GM21529 (cell line): Measurements from ENCODE around the gene ZNF653.

Experiments
- ATAC-seq: cut with Tn5 transposase; IDR thresholded peaks from one replicate; pipeline ENCODE4 v1.9.1; 2021; ENCODE audit not compliant: unreplicated experiment

ZNF653 gene, protein sequence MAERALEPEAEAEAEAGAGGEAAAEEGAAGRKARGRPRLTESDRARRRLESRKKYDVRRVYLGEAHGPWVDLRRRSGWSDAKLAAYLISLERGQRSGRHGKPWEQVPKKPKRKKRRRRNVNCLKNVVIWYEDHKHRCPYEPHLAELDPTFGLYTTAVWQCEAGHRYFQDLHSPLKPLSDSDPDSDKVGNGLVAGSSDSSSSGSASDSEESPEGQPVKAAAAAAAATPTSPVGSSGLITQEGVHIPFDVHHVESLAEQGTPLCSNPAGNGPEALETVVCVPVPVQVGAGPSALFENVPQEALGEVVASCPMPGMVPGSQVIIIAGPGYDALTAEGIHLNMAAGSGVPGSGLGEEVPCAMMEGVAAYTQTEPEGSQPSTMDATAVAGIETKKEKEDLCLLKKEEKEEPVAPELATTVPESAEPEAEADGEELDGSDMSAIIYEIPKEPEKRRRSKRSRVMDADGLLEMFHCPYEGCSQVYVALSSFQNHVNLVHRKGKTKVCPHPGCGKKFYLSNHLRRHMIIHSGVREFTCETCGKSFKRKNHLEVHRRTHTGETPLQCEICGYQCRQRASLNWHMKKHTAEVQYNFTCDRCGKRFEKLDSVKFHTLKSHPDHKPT

DNA sequence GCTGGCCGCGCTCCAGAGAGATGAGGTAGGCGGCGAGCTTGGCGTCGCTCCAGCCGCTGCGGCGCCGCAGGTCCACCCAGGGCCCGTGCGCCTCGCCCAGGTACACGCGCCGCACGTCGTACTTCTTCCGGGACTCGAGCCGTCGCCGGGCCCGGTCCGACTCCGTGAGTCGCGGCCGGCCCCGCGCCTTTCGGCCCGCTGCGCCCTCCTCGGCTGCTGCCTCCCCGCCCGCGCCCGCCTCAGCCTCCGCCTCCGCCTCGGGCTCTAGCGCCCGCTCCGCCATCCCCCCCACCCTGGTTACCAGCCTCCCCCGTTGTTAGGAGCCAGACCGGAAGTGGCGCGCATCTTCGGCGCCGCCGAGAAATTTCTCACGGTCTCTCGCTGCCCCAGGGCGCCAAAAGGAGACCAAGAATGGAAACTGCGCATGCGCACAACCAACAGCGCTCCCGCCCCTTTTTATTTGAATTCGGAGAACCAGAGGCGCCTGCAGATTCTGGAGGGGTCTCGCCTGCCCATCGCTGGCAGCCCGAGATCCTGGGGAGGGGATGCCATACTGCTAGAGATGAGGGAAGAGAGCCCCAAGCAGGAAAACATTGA, at the start of gene ZNF653:
Gene ZNF653 (minus strand): TSS at position 336 of the 597 bp plus-strand sequence. CDS start 53 bp downstream, at position 283.
- ATAC-seq = peak; percentile 41

DNA sequence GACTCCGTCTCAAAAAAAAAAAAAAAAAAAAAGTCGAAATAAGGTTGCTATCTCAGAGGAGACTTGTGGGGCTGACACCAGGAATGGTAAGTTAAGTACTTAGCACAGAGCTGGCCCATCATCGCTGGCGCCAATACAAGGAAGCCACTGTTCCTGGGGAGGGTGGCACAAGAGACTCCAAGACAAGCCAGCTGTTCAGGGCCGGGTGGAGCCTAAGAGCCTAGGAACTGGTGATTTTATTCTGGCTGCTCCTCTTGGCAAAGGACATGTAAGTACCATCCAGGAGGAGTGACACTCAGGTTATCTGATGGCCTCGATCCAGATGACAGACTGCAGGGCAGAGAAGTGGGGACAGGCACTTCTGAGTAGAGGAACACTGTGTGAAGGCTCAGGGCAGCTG, 49.6 kb upstream of the ZNF653 start:
- ATAC-seq = no peak

DNA sequence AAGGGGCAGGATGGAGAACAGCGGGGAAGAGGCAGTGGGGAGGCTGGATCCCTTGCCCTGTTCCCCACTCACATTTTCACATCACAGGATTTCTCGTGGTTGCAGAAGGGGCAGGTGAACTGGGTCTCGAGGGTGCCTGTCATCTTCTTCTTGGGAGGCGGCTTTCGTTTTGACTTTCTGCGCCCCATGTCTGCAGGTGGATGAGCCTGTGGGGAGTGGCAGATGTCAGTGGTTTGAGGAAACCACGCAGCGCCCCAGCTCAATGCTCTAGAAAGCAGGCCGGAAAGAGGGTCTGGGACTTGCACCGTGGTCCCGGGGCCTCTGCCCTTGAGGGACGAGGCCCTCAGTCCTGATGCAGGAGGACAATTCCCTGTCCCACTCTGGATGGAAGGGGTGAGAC, 48.5 kb upstream of the ZNF653 start:
- ATAC-seq = no peak

DNA sequence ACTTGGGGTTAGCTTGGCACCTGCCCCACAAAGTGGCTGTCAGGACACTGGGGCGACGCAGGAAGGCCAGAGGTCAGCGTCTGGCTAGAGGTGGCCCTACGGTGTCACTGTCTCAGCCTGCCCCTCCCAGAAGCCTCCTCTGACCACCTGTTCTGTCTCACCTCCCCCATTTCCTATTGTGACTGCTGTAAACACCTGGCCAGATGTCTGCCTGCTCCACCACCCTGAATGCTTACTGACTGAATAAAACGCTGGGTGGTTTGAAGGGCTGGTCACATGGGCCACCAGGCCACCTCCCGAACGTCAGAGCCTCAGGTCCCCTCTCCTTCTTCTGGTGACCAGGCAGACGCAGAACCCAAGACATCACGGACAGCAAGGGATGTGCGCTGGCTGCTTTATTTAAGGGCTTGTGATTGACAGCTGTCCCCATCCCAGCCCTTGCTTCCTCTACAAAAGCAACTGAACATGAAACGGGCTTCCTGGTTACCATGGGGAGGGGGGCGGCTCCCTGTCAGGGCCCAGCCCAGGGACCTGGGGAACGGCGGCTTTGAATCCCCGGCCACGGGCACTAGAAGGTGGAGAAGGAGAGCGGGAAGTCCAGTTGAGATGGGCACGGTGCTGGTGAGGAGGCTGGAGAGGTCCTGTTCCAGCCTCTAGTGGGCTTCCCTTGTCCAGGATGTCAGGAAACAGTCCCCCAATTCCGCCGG, 47.2 kb upstream of the ZNF653 start:
- no peak for ATAC-seq

DNA sequence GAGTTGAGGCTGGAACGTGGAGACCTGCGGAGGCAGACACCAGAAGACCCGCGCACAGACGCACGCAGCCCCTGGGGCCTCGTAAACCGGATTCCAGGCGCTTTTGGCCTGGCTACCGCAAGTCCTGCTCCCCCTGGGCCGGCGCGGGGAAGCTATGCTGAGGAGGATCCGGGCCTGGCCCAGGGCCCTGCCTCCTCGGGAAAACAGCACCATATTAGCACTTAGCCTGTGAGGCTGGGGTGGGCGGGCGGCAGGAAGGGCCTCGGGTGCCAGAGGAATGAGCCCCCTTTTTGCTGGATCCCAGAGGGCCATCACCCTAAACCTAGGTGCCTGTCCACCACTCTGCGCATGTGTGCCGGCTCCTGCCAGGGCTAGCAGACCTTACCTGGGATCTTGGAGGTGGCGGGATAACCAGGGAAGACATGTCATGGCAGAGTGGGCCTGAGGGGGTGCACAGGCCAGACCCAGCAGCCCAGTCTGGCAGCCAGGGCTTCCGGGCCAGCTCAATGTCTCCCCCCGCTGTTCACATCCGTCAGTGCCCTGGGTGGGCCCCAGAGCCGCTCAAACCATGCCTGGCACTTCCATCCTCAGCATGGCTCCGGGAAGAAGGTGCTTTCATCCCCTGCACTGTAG, 46.1 kb upstream of the ZNF653 start:
- no peak for ATAC-seq

DNA sequence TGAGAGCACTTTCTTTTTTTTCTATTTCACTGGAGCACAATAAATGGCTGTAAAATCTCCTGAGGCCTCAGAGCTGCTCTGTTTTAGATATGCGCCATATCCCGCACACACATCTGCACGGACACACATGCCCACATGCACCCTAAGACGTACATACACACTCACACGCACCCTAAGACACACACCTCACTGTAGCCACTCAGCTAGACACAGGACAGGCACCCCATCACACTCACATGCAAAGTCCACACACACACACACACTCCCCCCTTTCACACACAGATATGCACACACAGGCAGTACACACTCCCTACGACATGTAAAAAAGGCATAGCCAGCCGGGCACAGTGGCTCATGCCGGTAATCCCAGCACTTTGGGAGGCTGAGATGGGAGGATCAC, 44.6 kb upstream of the ZNF653 start:
- no peak for ATAC-seq

DNA sequence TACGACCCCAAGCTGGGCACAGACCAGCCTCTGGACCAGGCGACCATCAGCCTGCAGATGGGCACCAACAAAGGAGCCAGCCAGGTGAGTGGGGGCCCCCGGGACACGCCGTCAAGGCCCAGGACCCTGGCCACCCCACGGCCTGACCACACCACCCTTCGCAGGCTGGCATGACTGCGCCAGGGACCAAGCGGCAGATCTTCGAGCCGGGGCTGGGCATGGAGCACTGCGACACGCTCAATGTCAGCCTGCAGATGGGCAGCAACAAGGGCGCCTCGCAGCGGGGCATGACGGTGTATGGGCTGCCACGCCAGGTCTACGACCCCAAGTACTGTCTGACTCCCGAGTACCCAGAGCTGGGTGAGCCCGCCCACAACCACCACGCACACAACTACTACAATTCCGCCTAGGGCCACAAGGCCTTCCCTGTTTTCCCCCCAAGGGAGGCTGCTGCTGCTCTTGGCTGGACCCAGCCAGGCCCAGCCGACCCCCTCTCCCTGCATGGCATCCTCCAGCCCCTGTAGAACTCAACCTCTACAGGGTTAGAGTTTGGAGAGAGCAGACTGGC, 43.8 kb upstream of the ZNF653 start:
- ATAC-seq = no peak

DNA sequence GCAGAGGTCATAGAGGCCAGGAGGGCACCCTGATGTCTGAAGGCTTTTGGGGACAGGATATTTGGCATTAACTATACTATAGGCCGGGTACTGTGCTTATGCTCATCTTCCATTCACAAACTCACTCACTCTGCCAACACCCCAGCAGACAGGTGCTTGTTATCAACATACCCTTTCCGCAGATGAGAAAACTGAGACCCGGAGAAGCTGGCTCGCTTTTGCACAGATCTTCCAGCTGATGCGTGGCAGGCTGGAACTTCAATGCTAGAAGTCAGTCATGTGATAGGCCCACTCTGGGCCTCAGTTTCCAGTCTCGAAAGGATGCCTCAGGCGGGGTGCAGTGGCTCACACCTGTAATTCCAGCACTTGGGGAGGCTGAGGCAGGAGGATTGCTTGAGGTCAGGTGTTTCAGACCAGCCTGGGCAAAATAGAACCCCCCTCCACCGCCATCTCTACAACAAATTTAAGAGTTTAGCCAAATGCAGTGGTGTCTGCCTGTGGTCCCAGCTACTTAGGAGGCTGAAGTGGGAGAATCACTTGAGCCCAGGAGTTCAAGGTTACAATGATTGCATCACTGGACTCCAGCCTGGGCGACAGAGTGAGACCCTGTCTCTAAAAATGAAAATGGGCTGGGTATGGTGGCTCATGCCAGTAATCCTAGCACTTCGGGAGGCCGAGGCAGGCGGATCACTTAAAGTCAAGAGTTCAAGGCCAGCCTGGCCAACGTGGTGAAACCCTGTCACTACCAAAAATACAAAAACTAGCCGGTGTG, 42.5 kb upstream of the ZNF653 start:
- ATAC-seq = no peak

DNA sequence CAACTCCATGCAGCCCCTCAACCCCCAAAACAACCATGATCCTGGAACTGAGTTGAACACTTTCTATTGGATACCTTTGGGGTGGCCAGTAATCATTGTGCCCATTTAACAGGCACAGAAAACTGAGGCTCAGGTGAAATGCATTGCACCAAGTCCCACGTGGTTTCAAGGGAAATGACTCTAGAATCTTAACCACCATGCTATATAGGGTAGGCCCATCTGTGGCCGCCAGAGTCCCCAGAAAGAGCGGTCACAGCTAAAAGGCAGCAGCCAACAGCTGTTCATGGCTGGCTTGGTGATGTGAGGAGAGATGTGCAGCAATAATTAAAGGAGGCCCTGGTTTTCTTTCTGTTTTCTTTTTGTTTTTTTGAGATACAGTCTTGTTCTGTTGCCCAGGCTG, 35.6 kb upstream of the ZNF653 start:
- ATAC-seq = no peak

DNA sequence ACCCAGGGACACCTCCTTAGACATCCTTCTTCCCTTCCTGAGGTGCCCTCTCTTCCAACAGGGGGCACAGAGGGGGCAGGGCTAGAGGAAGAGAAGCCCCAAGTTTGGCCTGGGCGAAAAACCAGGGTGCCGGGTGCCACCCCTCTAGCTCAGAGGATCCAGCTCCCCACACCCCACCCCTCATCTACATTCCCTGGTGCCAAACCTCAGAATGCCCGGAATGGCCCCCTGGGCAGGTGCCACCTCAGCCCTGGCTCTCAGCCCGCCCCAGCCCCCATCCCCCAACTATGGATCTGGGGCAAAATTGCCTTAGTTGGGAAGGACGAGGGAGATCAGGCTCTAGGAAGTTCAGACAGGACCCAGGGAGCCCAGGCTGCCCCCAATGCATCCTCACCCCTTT, 35.0 kb upstream of the ZNF653 start:
- no peak for ATAC-seq

DNA sequence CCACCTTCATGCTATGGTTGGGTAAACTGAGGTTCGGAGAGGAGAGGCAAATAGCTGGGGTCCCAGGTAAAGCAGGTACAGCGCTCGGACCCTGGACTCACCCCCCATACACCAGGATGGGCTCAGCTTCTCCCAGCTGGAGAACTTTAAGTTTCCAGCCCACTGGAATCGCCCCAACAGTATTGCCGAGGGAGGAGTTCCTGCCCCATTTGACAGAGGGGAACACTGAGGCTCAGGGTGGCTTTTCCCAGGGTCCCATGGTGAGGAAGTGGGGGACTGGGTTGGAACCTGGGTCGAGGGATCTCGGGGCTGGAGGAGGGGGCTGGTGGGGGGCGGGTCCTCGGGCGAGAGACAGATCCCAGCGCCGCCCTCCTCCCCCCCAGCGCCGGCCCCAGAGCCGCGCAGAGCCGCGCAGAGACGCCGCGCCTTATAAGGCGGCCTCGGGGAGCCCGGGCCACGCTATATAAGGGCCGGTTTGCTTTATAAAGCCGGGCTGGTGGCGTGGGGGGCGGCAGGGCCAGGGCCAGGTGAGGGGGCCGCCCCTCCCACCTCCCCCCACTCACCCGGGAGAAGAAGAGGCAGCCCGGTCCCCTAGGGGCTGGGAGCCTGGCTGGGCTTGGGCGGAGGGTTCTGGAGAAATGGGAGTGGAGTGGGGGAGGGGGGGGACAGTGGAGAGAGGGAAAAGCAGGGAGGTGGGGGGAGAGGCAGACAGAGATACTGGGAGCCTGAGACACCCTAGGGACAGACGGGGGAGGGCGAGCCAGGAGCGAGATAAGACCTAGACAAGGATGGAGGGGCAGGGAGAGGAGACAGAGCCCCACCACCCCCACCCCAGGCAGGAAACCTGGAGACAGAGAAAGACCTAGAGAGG, 34.1 kb upstream of the ZNF653 start:
- no peak for ATAC-seq

DNA sequence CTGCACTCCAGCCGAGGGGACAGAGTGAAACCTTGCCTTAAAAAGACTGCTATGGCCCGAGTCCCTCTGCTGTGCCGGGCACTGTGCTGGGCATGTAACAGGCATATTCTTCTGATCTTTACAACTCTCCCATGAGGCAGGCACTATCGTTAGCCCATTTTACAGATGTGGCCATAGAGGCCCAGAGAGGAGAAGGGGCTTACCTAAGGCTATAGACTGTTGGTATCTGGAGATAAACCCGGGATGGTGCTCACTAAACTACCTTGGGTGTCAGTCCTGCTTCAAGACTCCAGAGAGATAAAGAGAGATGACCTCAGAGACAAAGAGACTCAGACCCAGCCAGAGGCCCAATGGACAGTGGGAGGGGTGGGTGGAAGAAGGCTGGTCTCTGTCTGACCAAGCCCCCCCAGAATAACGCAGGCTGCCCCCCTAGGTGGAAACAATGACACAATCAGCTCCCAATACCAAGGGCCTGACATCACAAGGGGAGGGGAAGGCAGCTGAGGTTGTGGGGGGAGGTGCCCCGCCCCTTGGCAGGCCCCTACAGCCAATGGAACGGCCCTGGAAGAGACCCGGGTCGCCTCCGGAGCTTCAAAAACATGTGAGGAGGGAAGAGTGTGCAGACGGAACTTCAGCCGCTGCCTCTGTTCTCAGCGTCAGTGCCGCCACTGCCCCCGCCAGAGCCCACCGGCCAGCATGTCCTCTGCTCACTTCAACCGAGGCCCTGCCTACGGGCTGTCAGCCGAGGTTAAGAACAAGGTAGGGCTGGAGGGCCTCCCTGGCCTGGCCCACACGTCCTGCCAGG, 32.8 kb upstream of the ZNF653 start, which contains the start of gene CNN1:
Gene CNN1 (plus strand): TSS at position 620 of the 805 bp plus-strand sequence. CDS start 77 bp downstream, at position 697.
- no peak for ATAC-seq

DNA sequence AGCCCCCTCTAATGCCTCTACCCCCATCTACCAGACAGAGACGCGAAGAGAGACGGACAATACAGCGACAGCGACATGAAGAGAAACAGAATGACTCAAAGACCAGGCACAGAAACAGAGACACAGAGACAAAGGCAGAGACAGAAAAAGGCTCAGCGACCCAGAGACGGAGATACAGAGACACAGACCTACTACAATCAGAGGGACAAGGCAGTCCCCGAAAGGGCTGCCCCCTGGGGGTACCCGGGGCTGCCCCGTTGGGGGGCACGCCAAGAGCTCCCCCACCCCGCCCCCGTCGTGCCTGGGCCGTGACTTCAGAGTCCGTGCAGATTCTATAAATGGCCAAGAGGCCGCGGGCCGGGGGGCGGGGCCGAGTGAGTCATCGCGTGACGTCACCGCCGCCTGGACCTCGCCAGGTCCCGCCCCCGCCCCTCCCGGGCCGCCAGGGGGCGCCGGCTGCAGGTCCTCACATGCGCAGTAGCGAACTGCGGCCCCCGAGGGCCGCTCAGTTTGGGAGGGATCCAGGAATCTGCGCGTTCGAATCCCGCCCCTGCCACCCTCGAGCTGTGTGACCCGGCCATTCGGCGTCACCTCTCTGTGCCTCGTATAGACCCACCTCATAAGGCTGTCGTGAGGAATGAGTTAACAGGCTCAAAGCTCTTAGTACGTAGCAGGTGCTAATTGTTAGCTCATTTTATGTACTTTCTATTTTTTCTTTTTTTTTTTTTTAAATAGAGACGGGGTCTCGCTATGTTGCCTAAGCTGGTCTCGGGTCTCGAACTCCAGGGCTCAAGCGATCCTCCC, 30.4 kb upstream of the ZNF653 start:
- ATAC-seq = peak; percentile 61

DNA sequence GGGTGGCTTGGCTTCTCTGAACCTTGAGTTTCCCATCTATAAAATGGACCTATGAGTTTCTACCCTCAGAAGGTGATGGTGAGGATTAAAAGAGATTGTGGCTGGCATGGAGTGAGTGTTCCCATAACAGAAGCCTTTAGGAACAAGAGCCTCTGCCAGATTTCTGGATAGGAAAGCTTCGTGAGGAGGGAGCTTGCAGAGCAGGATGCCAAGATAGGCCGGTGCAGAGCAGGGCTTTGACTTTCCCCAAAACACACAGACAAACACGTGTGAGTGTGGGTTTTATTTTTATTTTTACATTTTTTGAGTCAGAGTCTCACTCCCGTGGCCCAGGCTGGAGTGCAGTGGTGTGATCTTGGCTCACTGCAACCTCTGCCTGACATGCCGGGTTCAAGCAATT, 29.3 kb upstream of the ZNF653 start:
- ATAC-seq = no peak

DNA sequence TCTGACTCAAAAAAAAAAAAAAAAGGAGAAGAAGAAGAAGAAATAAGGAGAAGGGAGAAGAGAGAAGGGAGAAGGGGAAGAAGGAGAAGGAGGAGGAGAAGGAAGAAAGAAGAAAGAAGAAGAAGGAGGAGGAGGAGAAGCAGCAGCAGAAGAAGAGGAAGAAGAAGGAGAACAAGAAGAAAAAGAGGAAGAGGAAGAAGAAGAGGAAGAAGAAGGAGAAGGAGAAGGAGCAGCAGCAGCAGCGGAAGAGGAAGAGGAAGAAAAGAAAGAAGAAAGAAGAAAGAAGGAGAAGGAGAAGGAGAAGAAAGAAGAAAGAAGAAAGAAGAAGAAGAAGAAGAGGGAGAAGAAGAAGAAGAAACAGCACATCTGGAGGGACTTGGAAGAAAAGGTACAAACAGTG, 28.9 kb upstream of the ZNF653 start:
- no peak for ATAC-seq

DNA sequence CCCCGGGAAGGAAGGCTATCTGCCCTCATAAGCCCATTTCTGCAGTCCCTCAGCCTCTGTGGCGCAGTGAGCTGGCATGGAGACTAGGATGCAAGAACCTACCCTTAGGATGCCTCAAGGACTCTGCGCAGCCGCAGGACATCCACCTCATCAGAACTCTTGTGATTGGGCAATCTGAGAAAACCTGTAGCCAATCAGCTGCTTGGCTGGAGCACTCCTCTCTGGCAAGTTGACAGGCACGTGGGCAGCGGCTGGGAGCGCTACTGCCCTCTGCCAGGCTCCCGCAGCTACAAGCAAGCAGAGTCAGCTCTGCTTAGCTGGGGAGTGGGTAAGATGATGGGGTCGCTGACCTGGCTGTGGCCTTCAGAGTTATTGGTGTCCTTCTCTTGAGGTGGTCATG, 24.8 kb upstream of the ZNF653 start:
- ATAC-seq = no peak
